HepG2 (cell line): Measurements from ENCODE around the gene CIT. TPM values are rescaled to one million over a fixed set of nuclear protein-coding genes. Genes with fewer than 3 reads are reported as not detected.

Experiments used
- CBFB ChIP-seq: sonication (generic); formaldehyde crosslinking; IDR thresholded peaks from 2 replicates; pipeline ENCODE4 v1.4.0; 2020; ENCODE audit warnings: missing genetic modification reagents
- CEBPZ ChIP-seq: IDR thresholded peaks from 2 replicates; pipeline ENCODE4 v1.6.1; 2012; ENCODE audit warnings: low read length, improper control_type of control experiment
- ELF4 ChIP-seq: sonication (generic); formaldehyde crosslinking; IDR thresholded peaks from 2 replicates; pipeline ENCODE4 v1.5.0; 2020; ENCODE audit warnings: missing genetic modification reagents, mild to moderate bottlenecking, moderate library complexity, borderline replicate concordance
- FIP1L1 ChIP-seq: fragments of 200-400 bp; formaldehyde crosslinking; IDR thresholded peaks from 2 replicates; pipeline ENCODE4 v1.6.1; 2018; ENCODE audit warnings: low read depth, mild to moderate bottlenecking, low read length, moderate library complexity, borderline replicate concordance; ENCODE audit not compliant: insufficient read depth
- FOSL2 ChIP-seq: sonication (generic); formaldehyde crosslinking; IDR thresholded peaks from 2 replicates; pipeline ENCODE4 v1.4.0; 2020; ENCODE audit warnings: missing genetic modification reagents
- NFYB ChIP-seq: sonication (generic); formaldehyde crosslinking; IDR thresholded peaks from 2 replicates; pipeline ENCODE4 v1.4.0; 2020; ENCODE audit warnings: missing genetic modification reagents
- NONO ChIP-seq, 2 experiments: fragments of 450-650 bp in 1 of 2; sonication (generic) in 1 of 2; formaldehyde crosslinking in 1 of 2; IDR thresholded peaks in 1 of 2; conservative IDR thresholded peaks in 1 of 2; 2 replicates each; pipeline versions ENCODE4 v1.6.1 to v1.8.0; 2017 to 2022; ENCODE audit warnings: mild to moderate bottlenecking in 1 of 2, missing genetic modification reagents in 1 of 2, moderate library complexity in 1 of 2
- PRDM4 ChIP-seq: sonication (generic); formaldehyde crosslinking; IDR thresholded peaks from 2 replicates; pipeline ENCODE4 v1.9.0; 2021; ENCODE audit warnings: missing genetic modification reagents, borderline replicate concordance
- ZKSCAN8 ChIP-seq: IDR thresholded peaks from 2 replicates; pipeline ENCODE4 v1.6.1; 2016; ENCODE audit warnings: borderline replicate concordance, missing genetic modification reagents, missing compliant biosample characterization
- ZMAT5 ChIP-seq: sonication (generic); formaldehyde crosslinking; IDR thresholded peaks from 2 replicates; pipeline ENCODE4 v1.5.0; 2020; ENCODE audit warnings: mild to moderate bottlenecking, low read depth, missing genetic modification reagents, borderline replicate concordance
- ZNF232 ChIP-seq: sonication (generic); formaldehyde crosslinking; IDR thresholded peaks from 2 replicates; pipeline ENCODE4 v1.4.0; 2020; ENCODE audit warnings: missing genetic modification reagents, borderline replicate concordance
- ZNF326 ChIP-seq: sonication (generic); formaldehyde crosslinking; IDR thresholded peaks from 2 replicates; pipeline ENCODE4 v1.4.0; 2020; ENCODE audit warnings: missing genetic modification reagents, borderline replicate concordance
- ZNF460 ChIP-seq: sonication (generic); formaldehyde crosslinking; IDR thresholded peaks from 2 replicates; pipeline ENCODE4 v1.5.1; 2020; ENCODE audit warnings: missing genetic modification reagents, mild to moderate bottlenecking, borderline replicate concordance
- ZNF512B ChIP-seq: sonication (generic); formaldehyde crosslinking; IDR thresholded peaks from 2 replicates; pipeline ENCODE4 v1.5.1; 2020; ENCODE audit warnings: missing genetic modification reagents, mild to moderate bottlenecking, borderline replicate concordance
- ZNF558 ChIP-seq: sonication (generic); formaldehyde crosslinking; IDR thresholded peaks from 2 replicates; pipeline ENCODE4 v1.9.0; 2022; ENCODE audit warnings: mild to moderate bottlenecking, missing genetic modification reagents, borderline replicate concordance
- ZNF570 ChIP-seq: sonication (generic); formaldehyde crosslinking; IDR thresholded peaks from 2 replicates; pipeline ENCODE4 v1.4.0; 2020; ENCODE audit warnings: mild to moderate bottlenecking, missing genetic modification reagents, borderline replicate concordance
- ZNF652 ChIP-seq: IDR thresholded peaks from 2 replicates; pipeline ENCODE4 v1.6.1; 2016; ENCODE audit warnings: low read depth, borderline replicate concordance
- ZNF772 ChIP-seq: sonication (generic); formaldehyde crosslinking; IDR thresholded peaks from 2 replicates; pipeline ENCODE4 v1.5.0; 2020; ENCODE audit warnings: mild to moderate bottlenecking, missing genetic modification reagents
- ZSCAN25 ChIP-seq: sonication (generic); formaldehyde crosslinking; IDR thresholded peaks from 2 replicates; pipeline ENCODE4 v1.8.0; 2022; ENCODE audit warnings: mild to moderate bottlenecking, missing genetic modification reagents
- polyA plus RNA-seq, 8 experiments: library from polyadenylated mRNA; depleted of rRNA in 3 of 8; stranded (reverse) in 7 of 8; unstranded in 1 of 8; fragments of >200 nt; fragmentation: Illumina TruSeq in 4 of 8; extraction: Trizol in 4 of 8; gene quantifications; 2 replicates each; pipeline versions ENCODE4 v1.2.1 to v1.2.3, GENCODE V29; 2011 to 2016; ENCODE audit warnings: low read depth in 4 of 8, missing spikeins in 1 of 8, mixed read lengths in 1 of 8; ENCODE audit not compliant: insufficient read depth in 1 of 8
- total RNA-seq, 5 experiments: library from RNA; depleted of rRNA; stranded (reverse); fragments of >200 nt; fragmentation: Illumina TruSeq; extraction: Trizol; gene quantifications; 2 replicates each; pipeline ENCODE4 v1.2.3, GENCODE V29; 2016; ENCODE audit warnings: low read depth in 1 of 5

The CIT gene
- total and polyA plus RNA-seq, 2 of the 13 experiments (the other 11 are each of a cell fraction or from before 2014, with no cell fraction given) = 7.7 to 11.7 TPM

- TF ChIP-seq ZNF570 (CRISPR knock-in tag) = no peak
- peak; percentile 94 for TF ChIP-seq ELF4 (CRISPR knock-in tag)
- TF ChIP-seq FOSL2 = peak; percentile 38; the same call in 1 of the 2 replicates
- TF ChIP-seq CEBPZ = no peak
- no peak for TF ChIP-seq ZMAT5
- no peak; the same call in 1 of the 2 replicates for TF ChIP-seq ZNF558 (CRISPR knock-in tag)
- TF ChIP-seq NONO (IDR thresholded peaks at IDR 0.05) = no peak
- TF ChIP-seq NONO (CRISPR knock-in tag; conservative IDR thresholded peaks at IDR 0.05) = peak; percentile 80
- no peak for TF ChIP-seq ZNF326 (CRISPR knock-in tag)
- TF ChIP-seq ZKSCAN8 (CRISPR knock-in tag) = no peak; the same call in 1 of the 2 replicates
- peak; percentile 98 for TF ChIP-seq ZNF772 (CRISPR knock-in tag)
- no peak for TF ChIP-seq ZNF232 (CRISPR knock-in tag)
- 0 out of 2 replicates have a peak, but pooled peaks have one; percentile 43 for TF ChIP-seq CBFB (CRISPR knock-in tag)
- TF ChIP-seq ZSCAN25 (CRISPR knock-in tag) = no peak
- TF ChIP-seq NFYB (CRISPR knock-in tag) = peak; percentile 43
- no peak for TF ChIP-seq FIP1L1
- TF ChIP-seq ZNF652 = no peak
- no peak for TF ChIP-seq ZNF512B
- TF ChIP-seq ZNF460 (CRISPR knock-in tag) = peak; percentile 35; the same call in 1 of the 2 replicates
- no peak for TF ChIP-seq PRDM4 (CRISPR knock-in tag)
These were observed 209.4 kb downstream of the CIT start, which contains the start of gene PRKAB1 (continued) for GRCh38 chr12:119667577-119668323.
